Smooth muscle cell (in vitro differentiated cells): ENCODE results near the gene MRPS18A. TPM values are rescaled to one million over a fixed set of nuclear protein-coding genes. Genes with fewer than 3 reads are reported as not detected.

ENCODE experiments used
- DNase-seq: peaks from one replicate; lab custom pipeline; 2025; ENCODE audit not compliant: unreplicated experiment; lab: John Stamatoyannopoulos, UW
- H2AFZ ChIP-seq: fragments of 200-600 bp; sonication (generic); 2 replicates; pipeline ENCODE4 v1.6.0; 2016; ENCODE audit warnings: antibody characterized with exemption, low read depth, mild to moderate bottlenecking
- H3F3A ChIP-seq: fragments of 200-600 bp; sonication (generic); 2 replicates; pipeline ENCODE4 v1.6.0; 2017; ENCODE audit warnings: antibody characterized with exemption, low read depth
- H3K27ac ChIP-seq: fragments of 200-600 bp; sonication (generic); 2 replicates; pipeline ENCODE4 v1.5.1; 2016; ENCODE audit warnings: low read depth, mild to moderate bottlenecking
- H3K27me3 ChIP-seq: fragments of 200-600 bp; sonication (generic); 2 replicates; pipeline ENCODE4 v1.6.1; 2016; ENCODE audit warnings: low read depth, mild to moderate bottlenecking
- H3K36me3 ChIP-seq: fragments of 200-600 bp; sonication (generic); 2 replicates; pipeline ENCODE4 v1.5.1; 2016; ENCODE audit warnings: low read depth
- H3K4me1 ChIP-seq: fragments of 200-600 bp; sonication (generic); 2 replicates; pipeline ENCODE4 v1.5.1; 2016; ENCODE audit warnings: low read depth
- H3K4me2 ChIP-seq: fragments of 200-600 bp; sonication (generic); 2 replicates; pipeline ENCODE4 v1.6.0; 2016; ENCODE audit warnings: mild to moderate bottlenecking
- H3K4me3 ChIP-seq: fragments of 200-600 bp; sonication (generic); 2 replicates; pipeline ENCODE4 v1.5.1; 2016; ENCODE audit warnings: mild to moderate bottlenecking
- H3K79me2 ChIP-seq: fragments of 200-600 bp; sonication (generic); 2 replicates; pipeline ENCODE4 v1.6.0; 2016; ENCODE audit warnings: low read depth, mild to moderate bottlenecking
- H3K9ac ChIP-seq: fragments of 200-600 bp; sonication (generic); 2 replicates; pipeline ENCODE4 v1.6.0; 2016; ENCODE audit warnings: low read depth
- H3K9me3 ChIP-seq: fragments of 200-600 bp; sonication (generic); replicated peaks from 2 replicates; pipeline ENCODE4 v1.5.1; 2016; ENCODE audit warnings: low read depth
- H4K20me1 ChIP-seq: fragments of 200-600 bp; sonication (generic); 2 replicates; pipeline ENCODE4 v1.6.0; 2016; ENCODE audit warnings: low read depth
- WGBS: methylation state at CpG from one replicate; pipeline ENCODE4 v1.1.7; 2016; ENCODE audit warnings: low lambda C conversion rate; 5-methylcytosine and 5-hydroxymethylcytosine counted together
- polyA plus RNA-seq: library from polyadenylated mRNA; unstranded; fragments of >200 nt; fragmentation: Nextera tagmentation; extraction: Ambion mirVana; gene quantifications from 2 replicates; pipeline ENCODE4 v1.2.1, GENCODE V29; 2016
- total RNA-seq: library from RNA; depleted of rRNA; stranded (reverse); fragments of >200 nt; gene quantifications from 2 replicates; pipeline ENCODE4 v1.2.3, GENCODE V29; 2014
- TF ChIP-seq, protein P1 (sequence below): fragments of 200-600 bp; sonication (generic); IDR thresholded peaks from 2 replicates; pipeline ENCODE4 v1.5.1; 2017; ENCODE audit warnings: borderline replicate concordance, mild to moderate bottlenecking, antibody characterized with exemption; ENCODE audit not compliant: insufficient read depth, poor library complexity, severe bottlenecking

MRPS18A gene
- total and polyA plus RNA-seq, 2 experiments from 2014 or later, result 40.4 to 59.9 TPM

DNA sequence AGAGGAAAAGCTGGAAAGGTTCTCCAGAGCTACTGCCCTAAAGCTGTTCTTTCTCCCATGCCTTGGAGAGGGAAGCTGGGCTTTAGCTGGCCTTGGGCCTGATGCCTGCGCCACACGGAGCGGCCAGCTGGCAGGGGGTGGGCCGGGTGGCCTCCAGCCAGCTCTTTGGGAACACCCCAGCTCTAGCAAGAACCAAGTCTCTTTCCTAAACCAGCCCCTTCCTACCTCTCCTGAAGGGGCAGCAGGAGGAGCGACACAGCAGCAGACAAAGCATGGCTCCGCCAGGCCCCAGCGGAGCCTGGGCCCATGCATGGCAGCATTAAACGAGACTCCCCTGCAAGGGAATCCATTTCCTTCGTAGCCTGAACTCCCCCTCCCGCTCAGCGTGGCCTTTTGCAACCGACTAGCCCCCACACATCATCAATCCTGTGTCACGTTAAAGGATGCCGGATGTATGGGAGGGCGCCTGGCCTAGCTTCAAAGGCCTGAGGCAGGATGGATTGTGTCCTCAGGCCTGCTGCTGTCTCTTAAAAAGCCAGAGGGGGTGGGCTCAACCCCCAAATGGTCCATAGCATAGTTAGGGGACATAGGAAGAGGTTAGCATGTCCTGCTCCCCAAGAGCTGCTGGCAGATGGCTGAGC lies 14.0 kb downstream of the MRPS18A start:
- H3K4me1 ChIP-seq, result peaks cover 18% of the 10 kb centered on the region
- no peak overlapping the region for H2AFZ ChIP-seq
- no peak overlapping the region for H3K9ac ChIP-seq
- DNase-seq, result no peak
- peaks cover 13% of the 10 kb centered on the region for H3F3A ChIP-seq
- no peak overlapping the region for H3K4me2 ChIP-seq
- WGBS, result 86% methylated on average over 15 of the region's 15 CpGs
- H3K36me3 ChIP-seq, result peaks cover 9% of the 10 kb centered on the region
- H3K79me2 ChIP-seq, result no peaks in the 10 kb centered on the region
- TF ChIP-seq, protein P1, sequence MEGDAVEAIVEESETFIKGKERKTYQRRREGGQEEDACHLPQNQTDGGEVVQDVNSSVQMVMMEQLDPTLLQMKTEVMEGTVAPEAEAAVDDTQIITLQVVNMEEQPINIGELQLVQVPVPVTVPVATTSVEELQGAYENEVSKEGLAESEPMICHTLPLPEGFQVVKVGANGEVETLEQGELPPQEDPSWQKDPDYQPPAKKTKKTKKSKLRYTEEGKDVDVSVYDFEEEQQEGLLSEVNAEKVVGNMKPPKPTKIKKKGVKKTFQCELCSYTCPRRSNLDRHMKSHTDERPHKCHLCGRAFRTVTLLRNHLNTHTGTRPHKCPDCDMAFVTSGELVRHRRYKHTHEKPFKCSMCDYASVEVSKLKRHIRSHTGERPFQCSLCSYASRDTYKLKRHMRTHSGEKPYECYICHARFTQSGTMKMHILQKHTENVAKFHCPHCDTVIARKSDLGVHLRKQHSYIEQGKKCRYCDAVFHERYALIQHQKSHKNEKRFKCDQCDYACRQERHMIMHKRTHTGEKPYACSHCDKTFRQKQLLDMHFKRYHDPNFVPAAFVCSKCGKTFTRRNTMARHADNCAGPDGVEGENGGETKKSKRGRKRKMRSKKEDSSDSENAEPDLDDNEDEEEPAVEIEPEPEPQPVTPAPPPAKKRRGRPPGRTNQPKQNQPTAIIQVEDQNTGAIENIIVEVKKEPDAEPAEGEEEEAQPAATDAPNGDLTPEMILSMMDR, result no peak
- no peaks in the 10 kb centered on the region for H3K27me3 ChIP-seq
- H3K27ac ChIP-seq, result no peak overlapping the region
- H3K9me3 ChIP-seq, result no peaks in the 10 kb centered on the region
- H3K4me3 ChIP-seq, result no peak overlapping the region
- H4K20me1 ChIP-seq, result peaks cover 4% of the 10 kb centered on the region

DNA sequence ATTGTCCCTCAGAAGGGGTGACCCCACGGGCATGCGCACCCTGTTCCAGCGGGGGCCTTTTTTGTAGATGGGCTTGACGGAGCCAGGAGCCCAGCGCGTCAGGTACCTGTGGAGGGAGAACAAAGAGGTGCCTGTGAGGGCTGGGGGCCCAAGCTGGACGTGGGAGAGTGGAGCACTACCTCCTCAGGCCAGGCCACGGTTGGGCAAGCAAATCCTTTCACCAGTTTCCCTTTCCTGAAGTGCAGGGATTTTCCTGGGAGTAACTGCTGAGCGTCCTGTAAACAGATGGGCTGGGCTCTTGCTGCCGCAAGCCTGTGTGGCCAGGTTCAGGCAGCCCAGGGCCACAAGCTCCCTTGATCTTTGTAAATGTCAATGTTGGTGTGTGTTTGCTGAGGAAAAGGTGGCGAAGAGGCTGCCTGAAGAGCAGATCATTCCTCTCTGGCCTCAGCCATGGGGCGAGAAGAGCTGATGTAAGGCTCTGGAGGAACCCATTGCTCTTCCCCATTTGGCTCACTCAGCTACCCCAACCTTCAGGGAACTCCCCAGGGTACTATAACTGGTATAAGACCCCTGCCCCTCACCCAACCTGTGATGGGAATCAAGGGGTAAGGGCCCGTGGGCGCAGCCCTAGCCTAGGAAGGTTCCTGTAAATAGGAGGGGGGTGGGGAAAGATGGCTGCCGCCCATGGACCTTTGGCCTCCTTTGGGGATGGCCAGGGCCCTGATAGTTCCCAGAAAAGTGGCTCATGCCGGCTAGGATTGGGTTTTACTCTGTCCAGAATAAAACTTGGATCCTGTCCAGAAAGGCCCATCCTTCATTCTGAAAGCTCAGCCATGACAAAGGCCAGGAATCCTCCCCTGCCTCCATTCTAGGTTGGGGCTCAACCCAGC lies 15.5 kb downstream of the MRPS18A start:
- Histone ChIP-seq H3K36me3 (no peaks in the 10 kb centered on the region), H3K9ac (no peak overlapping the region), H3K4me3 (no peak overlapping the region), H4K20me1 (no peaks in the 10 kb centered on the region), H3K9me3 (no peaks in the 10 kb centered on the region), H3K4me2 (no peak overlapping the region), H3F3A (peaks cover 19% of the 10 kb centered on the region), H3K27ac (no peak overlapping the region), H2AFZ (no peak overlapping the region), H3K79me2 (no peaks in the 10 kb centered on the region), H3K27me3 (no peaks in the 10 kb centered on the region), H3K4me1 (peaks cover 29% of the 10 kb centered on the region)
- TF ChIP-seq, protein P1, result no peak
- 96% methylated on average over 16 of the region's 16 CpGs for WGBS
- no peak for DNase-seq

DNA sequence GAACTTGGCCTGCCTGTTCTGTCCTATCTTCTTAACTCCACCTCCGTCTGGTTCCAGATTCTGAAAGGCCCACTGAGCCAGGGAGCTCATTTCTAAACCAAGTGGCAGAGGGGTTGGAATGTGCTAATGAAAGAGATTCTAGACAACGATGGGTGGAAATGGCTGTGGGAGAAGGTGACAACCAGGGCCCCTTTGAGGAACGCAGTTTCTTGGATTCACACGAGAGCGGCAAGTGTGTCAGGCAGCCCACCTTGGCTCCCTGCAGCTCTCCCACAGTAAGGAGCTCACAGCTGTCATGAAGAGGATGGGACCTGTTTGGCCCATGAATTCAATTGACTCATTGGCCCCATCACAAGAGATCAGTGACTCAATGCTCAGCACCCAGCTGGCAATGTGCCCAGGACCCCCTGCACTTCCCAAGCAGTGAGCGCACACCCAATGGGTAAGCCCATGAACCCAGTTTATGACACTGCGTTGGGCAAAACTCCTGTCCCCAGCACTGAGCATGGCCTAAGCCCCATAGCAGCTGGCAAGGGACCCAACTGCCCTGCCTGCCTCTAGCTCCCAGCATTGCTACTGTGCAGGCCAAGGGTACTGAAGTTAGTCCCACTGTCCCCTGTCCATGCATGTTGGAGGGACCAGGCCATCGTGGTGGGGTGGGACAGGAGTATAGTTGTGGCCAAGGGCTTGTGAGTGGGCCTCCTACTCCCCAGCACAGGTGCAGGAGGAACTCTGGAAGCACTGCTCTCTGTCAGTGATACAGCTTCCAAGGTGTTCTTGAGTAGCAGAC lies 16.4 kb downstream of the MRPS18A start:
- H3K27ac ChIP-seq, result no peak overlapping the region

More for the DNA sequence above, 16.4 kb downstream of the MRPS18A start:
- H3K4me1 ChIP-seq, result peaks cover 29% of the 10 kb centered on the region
- H3K9me3 ChIP-seq, result no peaks in the 10 kb centered on the region
- H4K20me1 ChIP-seq, result no peaks in the 10 kb centered on the region
- H3K27me3 ChIP-seq, result no peaks in the 10 kb centered on the region
- H3K9ac ChIP-seq, result no peak overlapping the region
- DNase-seq, result no peak
- WGBS, result 94% methylated on average over 8 of the region's 8 CpGs
- TF ChIP-seq, protein P1, result no peak
- H3K4me2 ChIP-seq, result no peak overlapping the region
- no peaks in the 10 kb centered on the region for H3K79me2 ChIP-seq
- no peaks in the 10 kb centered on the region for H3K36me3 ChIP-seq
- no peak overlapping the region for H2AFZ ChIP-seq
- H3F3A ChIP-seq, result peaks cover 19% of the 10 kb centered on the region
- H3K4me3 ChIP-seq, result no peak overlapping the region
